Measurements from ENCODE around the gene SHC1. TPM values are rescaled to one million over a fixed set of nuclear protein-coding genes. Genes with fewer than 3 reads are reported as not detected.
A peak's percentile ranks its signal among the peaks of the same experiment; 100 is the strongest.

The SHC1 gene
- total and polyA plus RNA-seq, 4 donors: 26.4 to 99.2 (median 37.8) TPM

- WGBS (ENCODE audit: insufficient coverage): 0% methylated on average over 46 of the region's 47 CpGs
- peak within 1 kb of the TSS; percentile 98 for H3K27ac ChIP-seq (ENCODE audit: low read depth, low read length)
- no peaks in the 10 kb centered on the region for H3K27me3 ChIP-seq (ENCODE audit: control insufficient read depth, insufficient read depth, low read length)
- no peaks in the 10 kb centered on the region for H3K36me3 ChIP-seq (ENCODE audit: control insufficient read depth, insufficient read depth, low read length)
- peak; percentile 99 to 100 (median 99) for DNase-seq (ENCODE audit: low read depth in 4 of 6, low spot score in 6 of 6)
- H3K9me3 ChIP-seq (ENCODE audit: control insufficient read depth, insufficient read depth, low read length): no peaks in the 10 kb centered on the region
- H3K4me1 ChIP-seq (ENCODE audit: control insufficient read depth, insufficient read depth, low read length): peaks cover 43% of the 10 kb centered on the region
- H3K4me3 ChIP-seq (ENCODE audit: low read depth, low read length): peak within 1 kb of the TSS; percentile 76
Observed at GRCh38 chr1:154974102-154974807, 3.7 kb upstream of the SHC1 start, which contains the start of gene CKS1B. Gene CKS1B, plus strand, starts transcription at chr1:154974681. Its CDS starts 65 bp downstream, at chr1:154974746.

GRCh38 chr1:154973344-154974101, 3.0 kb upstream of the SHC1 start:
- no peaks in the 10 kb centered on the region for H3K9me3 ChIP-seq (ENCODE audit: control insufficient read depth, insufficient read depth, low read length)
- H3K4me3 ChIP-seq (ENCODE audit: low read depth, low read length): peak overlapping the region; percentile 76
- H3K27ac ChIP-seq (ENCODE audit: low read depth, low read length): peak overlapping the region; percentile 98
- peaks cover 3% of the 10 kb centered on the region for H3K36me3 ChIP-seq (ENCODE audit: control insufficient read depth, insufficient read depth, low read length)
- WGBS (ENCODE audit: insufficient coverage): under 1% methylated on average over 26 of the region's 37 CpGs
- peak in 4 of 6 donors; percentile 72 to 95 (median 86) for DNase-seq (ENCODE audit: low read depth in 4 of 6, low spot score in 6 of 6)
- no peaks in the 10 kb centered on the region for H3K27me3 ChIP-seq (ENCODE audit: control insufficient read depth, insufficient read depth, low read length)
- H3K4me1 ChIP-seq (ENCODE audit: control insufficient read depth, insufficient read depth, low read length): peaks cover 51% of the 10 kb centered on the region

GRCh38 chr1:154972517-154973343, 2.2 kb upstream of the SHC1 start:
- H3K4me1 ChIP-seq (ENCODE audit: control insufficient read depth, insufficient read depth, low read length): peaks cover 54% of the 10 kb centered on the region
- WGBS (ENCODE audit: insufficient coverage): 27% methylated on average over 7 of the region's 18 CpGs

GRCh38 chr1:154972213-154972516, 1.6 kb upstream of the SHC1 start:
- no peak for DNase-seq (ENCODE audit: low read depth in 4 of 6, low spot score in 6 of 6)
- Histone ChIP-seq H3K4me1 (ENCODE audit: control insufficient read depth, insufficient read depth, low read length) (peaks cover 57% of the 10 kb centered on the region), H3K27ac (ENCODE audit: low read depth, low read length) (peak overlapping the region; percentile 98), H3K4me3 (ENCODE audit: low read depth, low read length) (no peak overlapping the region), H3K27me3 (ENCODE audit: control insufficient read depth, insufficient read depth, low read length) (no peaks in the 10 kb centered on the region), H3K9me3 (ENCODE audit: control insufficient read depth, insufficient read depth, low read length) (no peaks in the 10 kb centered on the region), H3K36me3 (ENCODE audit: control insufficient read depth, insufficient read depth, low read length) (peaks cover 14% of the 10 kb centered on the region)
- WGBS (ENCODE audit: insufficient coverage): no CpG with 5 or more reads among the region's 3 CpGs

More at GRCh38 chr1:154972517-154973343, 2.2 kb upstream of the SHC1 start:
- Histone ChIP-seq H3K27ac (ENCODE audit: low read depth, low read length) (peak overlapping the region; percentile 98), H3K36me3 (ENCODE audit: control insufficient read depth, insufficient read depth, low read length) (peaks cover 10% of the 10 kb centered on the region), H3K4me3 (ENCODE audit: low read depth, low read length) (no peak overlapping the region), H3K27me3 (ENCODE audit: control insufficient read depth, insufficient read depth, low read length) (no peaks in the 10 kb centered on the region), H3K9me3 (ENCODE audit: control insufficient read depth, insufficient read depth, low read length) (no peaks in the 10 kb centered on the region)
- DNase-seq (ENCODE audit: low read depth in 4 of 6, low spot score in 6 of 6): peak in 1 of 6 donors; percentile 55

GRCh38 chr1:154971341-154971998, 923 bp upstream of the SHC1 start:
- no peak for DNase-seq (ENCODE audit: low read depth in 4 of 6, low spot score in 6 of 6)
- Histone ChIP-seq H3K4me3 (ENCODE audit: low read depth, low read length) (peak overlapping the region; percentile 38), H3K27me3 (ENCODE audit: control insufficient read depth, insufficient read depth, low read length) (no peaks in the 10 kb centered on the region), H3K9me3 (ENCODE audit: control insufficient read depth, insufficient read depth, low read length) (no peaks in the 10 kb centered on the region), H3K4me1 (ENCODE audit: control insufficient read depth, insufficient read depth, low read length) (peaks cover 57% of the 10 kb centered on the region), H3K27ac (ENCODE audit: low read depth, low read length) (peak overlapping the region; percentile 91), H3K36me3 (ENCODE audit: control insufficient read depth, insufficient read depth, low read length) (peaks cover 20% of the 10 kb centered on the region)
- 66% methylated on average over 9 of the region's 10 CpGs for WGBS (ENCODE audit: insufficient coverage)

GRCh38 chr1:154969860-154970452, 591 bp downstream of the SHC1 start:
- no peaks in the 10 kb centered on the region for H3K27me3 ChIP-seq (ENCODE audit: control insufficient read depth, insufficient read depth, low read length)
- no peaks in the 10 kb centered on the region for H3K9me3 ChIP-seq (ENCODE audit: control insufficient read depth, insufficient read depth, low read length)
- peaks cover 33% of the 10 kb centered on the region for H3K36me3 ChIP-seq (ENCODE audit: control insufficient read depth, insufficient read depth, low read length)
- peak overlapping the region; percentile 91 for H3K27ac ChIP-seq (ENCODE audit: low read depth, low read length)
- peak in 1 of 6 donors; percentile 34 for DNase-seq (ENCODE audit: low read depth in 4 of 6, low spot score in 6 of 6)
- WGBS (ENCODE audit: insufficient coverage): 10% methylated on average over 12 of the region's 22 CpGs
- H3K4me3 ChIP-seq (ENCODE audit: low read depth, low read length): peak overlapping the region; percentile 38
- H3K4me1 ChIP-seq (ENCODE audit: control insufficient read depth, insufficient read depth, low read length): peaks cover 52% of the 10 kb centered on the region

- Histone ChIP-seq H3K9me3 (ENCODE audit: control insufficient read depth, insufficient read depth, low read length) (no peaks in the 10 kb centered on the region), H3K4me1 (ENCODE audit: control insufficient read depth, insufficient read depth, low read length) (peaks cover 52% of the 10 kb centered on the region), H3K4me3 (ENCODE audit: low read depth, low read length) (peak overlapping the region; percentile 38), H3K27me3 (ENCODE audit: control insufficient read depth, insufficient read depth, low read length) (no peaks in the 10 kb centered on the region), H3K27ac (ENCODE audit: low read depth, low read length) (peak overlapping the region; percentile 91), H3K36me3 (ENCODE audit: control insufficient read depth, insufficient read depth, low read length) (peaks cover 37% of the 10 kb centered on the region)
- WGBS (ENCODE audit: insufficient coverage): 43% methylated on average over 1 of the region's 5 CpGs
- no peak for DNase-seq (ENCODE audit: low read depth in 4 of 6, low spot score in 6 of 6)
Observed at GRCh38 chr1:154969246-154969645, 1.3 kb downstream of the SHC1 start.

- no CpG with 5 or more reads among the region's 3 CpGs for WGBS (ENCODE audit: insufficient coverage)
- no peak for DNase-seq (ENCODE audit: low read depth in 4 of 6, low spot score in 6 of 6)
- H3K4me1 ChIP-seq (ENCODE audit: control insufficient read depth, insufficient read depth, low read length): peaks cover 52% of the 10 kb centered on the region
- peaks cover 39% of the 10 kb centered on the region for H3K36me3 ChIP-seq (ENCODE audit: control insufficient read depth, insufficient read depth, low read length)
- H3K27me3 ChIP-seq (ENCODE audit: control insufficient read depth, insufficient read depth, low read length): no peaks in the 10 kb centered on the region
- H3K4me3 ChIP-seq (ENCODE audit: low read depth, low read length): no peak overlapping the region
- no peaks in the 10 kb centered on the region for H3K9me3 ChIP-seq (ENCODE audit: control insufficient read depth, insufficient read depth, low read length)
- H3K27ac ChIP-seq (ENCODE audit: low read depth, low read length): no peak overlapping the region
Observed at GRCh38 chr1:154968731-154969130, 1.8 kb downstream of the SHC1 start.

All from spinal cord (tissue), 10 donors.